CD4-positive, alpha-beta T cell (primary cell): ENCODE results near the gene TSSC4. TPM values are rescaled to one million over a fixed set of nuclear protein-coding genes. Genes with fewer than 3 reads are reported as not detected.

Experiments used
- ATAC-seq: fragments of 200-7000 bp; cut with Tn5 transposase; one replicate; pipeline ENCODE4 v1.10.0; 2022; ENCODE audit warnings: mild to moderate bottlenecking; ENCODE audit not compliant: poor library complexity
- CTCF ChIA-PET: fragments of 350-600 bp; sonication (Branson Sonifier 250); formaldehyde crosslinking; loops from one replicate; lab custom pipeline; 2021; ENCODE audit warnings: antibody characterized with exemption, inconsistent platforms; lab: Charles Lee
- POLR2A ChIA-PET: fragments of 350-600 bp; sonication (Branson Sonifier 250); formaldehyde crosslinking; loops from one replicate; lab custom pipeline; 2021; ENCODE audit warnings: antibody characterized with exemption, inconsistent platforms; lab: Charles Lee
- DNase-seq, 14 experiments: peaks; one replicate each; pipeline ENCODE4 v3.0.0-alpha.2; 2013 to 2020; ENCODE audit warnings: mixed read lengths in 2 of 14
- H3K27ac ChIP-seq, 2 donors: one replicate each; pipeline versions ENCODE4 v1.5.1 to v1.7.0; 2013; ENCODE audit warnings: low read length in 2 of 2, low read depth in 1 of 2, mild to moderate bottlenecking in 1 of 2
- H3K27me3 ChIP-seq, 2 experiments: 1 replicate in 1 of 2; 2 replicates in 1 of 2; pipeline versions ENCODE4 v1.6.1 to v1.7.0; 2013; ENCODE audit warnings: low read length in 2 of 2, control low read depth in 1 of 2, mild to moderate bottlenecking in 1 of 2, moderate library complexity in 1 of 2; ENCODE audit not compliant: insufficient read depth in 2 of 2, control insufficient read depth in 1 of 2
- H3K36me3 ChIP-seq: one replicate; pipeline ENCODE4 v1.6.1; 2013; ENCODE audit warnings: low read length, control low read depth; ENCODE audit not compliant: insufficient read depth
- H3K4me1 ChIP-seq: one replicate; pipeline ENCODE4 v1.6.1; 2013; ENCODE audit warnings: low read length, control low read depth; ENCODE audit not compliant: insufficient read depth
- H3K4me3 ChIP-seq: one replicate; pipeline ENCODE4 v1.5.1; 2013; ENCODE audit warnings: mild to moderate bottlenecking, low read length, moderate library complexity
- H3K9me3 ChIP-seq, 2 experiments: 1 replicate in 1 of 2; 2 replicates in 1 of 2; pipeline versions ENCODE4 v1.6.1 to v1.7.0; 2013; ENCODE audit warnings: low read length in 2 of 2, mild to moderate bottlenecking in 2 of 2, control low read depth in 1 of 2, moderate library complexity in 1 of 2; ENCODE audit not compliant: control insufficient read depth in 1 of 2, insufficient read depth in 1 of 2
- H3K27ac Mint-ChIP-seq: one replicate; pipeline ENCODE4 v1.8.0; 2020; ENCODE audit warnings: mixed read lengths
- H3K27me3 Mint-ChIP-seq: one replicate; pipeline ENCODE4 v1.8.0; 2021; ENCODE audit warnings: mixed read lengths
- H3K36me3 Mint-ChIP-seq: one replicate; pipeline ENCODE4 v1.8.0; 2021; ENCODE audit warnings: low read depth, mixed read lengths
- H3K4me1 Mint-ChIP-seq: one replicate; pipeline ENCODE4 v1.8.0; 2021; ENCODE audit warnings: low read depth, mixed read lengths
- H3K4me3 Mint-ChIP-seq: one replicate; pipeline ENCODE4 v1.8.0; 2020; ENCODE audit warnings: mild to moderate bottlenecking, mixed read lengths
- H3K9me3 Mint-ChIP-seq: one replicate; pipeline ENCODE4 v1.8.0; 2020; ENCODE audit warnings: mixed read lengths
- CTCF ChIP-seq: fragments of 200-600 bp; IDR thresholded peaks from one replicate; pipeline ENCODE4 v1.8.0; 2022; ENCODE audit warnings: antibody characterized with exemption, mild to moderate bottlenecking
- intact Hi-C, 2 experiments: fragments of 100-400 bp; cut with DNase I in 1 of 2; cut with micrococcal nuclease in 1 of 2; formaldehyde crosslinking; loops; one replicate each; pipeline versions ENCODE4 v1.15.1 to v1.9.0; 2023 to 2025; cut with DNase I, micrococcal nuclease
- total RNA-seq, 174 experiments: library from RNA in 2 of 174; stranded (reverse) in 2 of 174; gene quantifications; one replicate each; pipeline ENCODE4 v1.2.3 and lab custom pipeline; 2021 to 2026

The TSSC4 gene
- total RNA-seq, 2 experiments from 2014 or later, result 47.5 to 50.0 TPM

- Mint-ChIP-seq H3K4me3 (peak overlapping the region; percentile 56), H3K27me3 (no peaks in the 10 kb centered on the region), H3K9me3 (no peaks in the 10 kb centered on the region), H3K36me3 (peaks cover 15% of the 10 kb centered on the region), H3K4me1 (peaks cover 73% of the 10 kb centered on the region), H3K27ac (peak overlapping the region; percentile 75)
- no peak overlapping the region for H3K27ac ChIP-seq
- ChIA-PET POLR2A (no interaction called here), CTCF (interaction anchor here (1.5 kb wide), 1 partner anchor 37 kb away, joined by 4 read pairs; no protein-coding TSS in a partner anchor)
- peak; percentile 25 for ATAC-seq
- H3K4me3 ChIP-seq, result no peak overlapping the region
- intact Hi-C loops, result no loop called here
- H3K9me3 ChIP-seq, result peaks cover 0 to 7% of the 10 kb centered on the region in 2 experiments
- peaks cover 10% of the 10 kb centered on the region for H3K36me3 ChIP-seq
- peaks cover 97% of the 10 kb centered on the region for H3K4me1 ChIP-seq
- peak in 7 of 14 experiments; percentile 12 to 73 (median 37) for DNase-seq
- no peaks in the 10 kb centered on the region for H3K27me3 ChIP-seq
- TF ChIP-seq CTCF, result no peak
These were observed 16.4 kb upstream of the TSSC4 start for GRCh38 chr11:2383852-2384804.

GRCh38 chr11:2385156-2386151, 15.1 kb upstream of the TSSC4 start:
- H3K27ac ChIP-seq, result no peak overlapping the region
- intact Hi-C loops, result no loop called here
- Mint-ChIP-seq H3K27me3 (no peaks in the 10 kb centered on the region), H3K27ac (peak overlapping the region; percentile 70), H3K4me1 (peaks cover 76% of the 10 kb centered on the region), H3K9me3 (no peaks in the 10 kb centered on the region), H3K4me3 (peak overlapping the region; percentile 58), H3K36me3 (peaks cover 19% of the 10 kb centered on the region)
- H3K4me3 ChIP-seq, result no peak overlapping the region
- ChIA-PET CTCF (interaction anchor here (0.7 to 1.5 kb wide), 2 partner anchors 14 to 35 kb away, joined by 4 read pairs; partner anchors contain the start of gene TSSC4), POLR2A (interaction anchor here (2.3 to 3.5 kb wide), 2 partner anchors 8 to 15 kb away, joined by 20 to 47 read pairs; partner anchors contain the start of genes CD81 and TSSC4)
- ATAC-seq, result peak; percentile 9
- no peaks in the 10 kb centered on the region for H3K27me3 ChIP-seq
- DNase-seq, result peak in 2 of 14 experiments; percentile 35 to 52
- peaks cover 98% of the 10 kb centered on the region for H3K4me1 ChIP-seq
- peaks cover 0 to 7% of the 10 kb centered on the region in 2 experiments for H3K9me3 ChIP-seq
- peaks cover 16% of the 10 kb centered on the region for H3K36me3 ChIP-seq
- no peak for TF ChIP-seq CTCF

- H3K9me3 ChIP-seq, result no peaks in the 10 kb centered on the region
- intact Hi-C loops, result no loop called here
- ATAC-seq, result no peak
- peaks cover 24% of the 10 kb centered on the region for H3K36me3 ChIP-seq
- no peaks in the 10 kb centered on the region for H3K27me3 ChIP-seq
- no peak for TF ChIP-seq CTCF
- peaks cover 96% of the 10 kb centered on the region for H3K4me1 ChIP-seq
- ChIA-PET POLR2A (interaction anchor here (0.6 to 3.5 kb wide), 4 partner anchors 9 to 277 kb away, joined by 3 to 47 read pairs (median 12); partner anchors contain the start of genes CD81 and TSSC4), CTCF (interaction anchor here (0.7 to 1.5 kb wide), 3 partner anchors 13 to 15 kb away, joined by 3 to 5 read pairs (median 4); partner anchors contain the start of gene TSSC4)
- Mint-ChIP-seq H3K4me3 (no peak overlapping the region), H3K36me3 (peaks cover 19% of the 10 kb centered on the region), H3K4me1 (peaks cover 66% of the 10 kb centered on the region), H3K27me3 (no peaks in the 10 kb centered on the region), H3K9me3 (no peaks in the 10 kb centered on the region), H3K27ac (no peak overlapping the region)
- no peak overlapping the region for H3K4me3 ChIP-seq
- no peak for DNase-seq
- peak overlapping the region in 1 of 2 donors; percentile 48 for H3K27ac ChIP-seq
These were observed 14.0 kb upstream of the TSSC4 start for GRCh38 chr11:2386591-2386990.
